ENCODE results near the gene ATXN1.
"Not testable (repeated sequence)": the region's sequence is repeated elsewhere in the genome, so short reads cannot be mapped to it uniquely, and the experiment has no call there.

ATXN1 gene

GRCh38 chr6:16635291-16635809, 125.9 kb downstream of the ATXN1 start:
- DNase-seq, result peak; percentile 26

- DNase-seq, result no peak
Observed at GRCh38 chr6:16634855-16635254, 126.4 kb downstream of the ATXN1 start.

- no peak for DNase-seq
Observed at GRCh38 chr6:16633961-16634360, 127.3 kb downstream of the ATXN1 start.

- no peak for DNase-seq
Observed at GRCh38 chr6:16633465-16633864, 127.8 kb downstream of the ATXN1 start.

GRCh38 chr6:16632101-16632500, 129.2 kb downstream of the ATXN1 start:
- DNase-seq, result no peak

- no peak for DNase-seq
Observed at GRCh38 chr6:16630026-16630643, 131.1 kb downstream of the ATXN1 start.

- DNase-seq, result not testable (repeated sequence)
Observed at GRCh38 chr6:16628580-16628979, 132.7 kb downstream of the ATXN1 start.

- DNase-seq, result no peak
Observed at GRCh38 chr6:16626650-16627049, 134.6 kb downstream of the ATXN1 start.

- no peak for DNase-seq
Observed at GRCh38 chr6:16625291-16626265, 135.7 kb downstream of the ATXN1 start.

GRCh38 chr6:16624636-16625290, 136.5 kb downstream of the ATXN1 start:
- DNase-seq, result no peak

- no peak for DNase-seq
Observed at GRCh38 chr6:16623731-16624130, 137.5 kb downstream of the ATXN1 start.

GRCh38 chr6:16623029-16623653, 138.1 kb downstream of the ATXN1 start:
- DNase-seq, result no peak

- DNase-seq, result no peak
Observed at GRCh38 chr6:16622193-16622592, 139.1 kb downstream of the ATXN1 start.

- peak; percentile 84 for DNase-seq
Observed at GRCh38 chr6:16621002-16621401, 140.3 kb downstream of the ATXN1 start.

GRCh38 chr6:16619777-16620176, 141.5 kb downstream of the ATXN1 start:
- no peak for DNase-seq

- DNase-seq, result no peak
Observed at GRCh38 chr6:16618962-16619361, 142.3 kb downstream of the ATXN1 start.

GRCh38 chr6:16615215-16615614, 146.0 kb downstream of the ATXN1 start:
- DNase-seq, result not testable (repeated sequence)

GRCh38 chr6:16614143-16614542, 147.1 kb downstream of the ATXN1 start:
- not testable (repeated sequence) for DNase-seq

GRCh38 chr6:16613504-16613903, 147.8 kb downstream of the ATXN1 start:
- not testable (repeated sequence) for DNase-seq

GRCh38 chr6:16608444-16608843, 152.8 kb downstream of the ATXN1 start:
- DNase-seq, result no peak

GRCh38 chr6:16602035-16602434, 159.2 kb downstream of the ATXN1 start:
- DNase-seq, result no peak

GRCh38 chr6:16600701-16601100, 160.6 kb downstream of the ATXN1 start:
- DNase-seq, result no peak

GRCh38 chr6:16600026-16600425, 161.2 kb downstream of the ATXN1 start:
- DNase-seq, result no peak
